ENCODE data around the gene PIK3R4. TPM values are rescaled to one million over a fixed set of nuclear protein-coding genes. Genes with fewer than 3 reads are reported as not detected.
A peak's percentile ranks its signal among the peaks of the same experiment; 100 is the strongest.

Gene PIK3R4
- total and polyA plus RNA-seq, 5 donors from 2014 or later = 18.1 to 30.1 (median 20.2) TPM

- Histone ChIP-seq H3K27me3 (ENCODE audit: control insufficient read depth, insufficient read depth, low read length) (peaks cover 3% of the 10 kb centered on the region), H3K4me1 (ENCODE audit: control insufficient read depth, insufficient read depth, low read length, poor library complexity, severe bottlenecking) (no peaks in the 10 kb centered on the region), H3K27ac (ENCODE audit: insufficient read depth, low read length, poor library complexity, severe bottlenecking) (no peak overlapping the region), H3K9me3 (ENCODE audit: control insufficient read depth in 2 of 2, low read length in 2 of 2) (no peaks in the 10 kb centered on the region), H3K4me3 (ENCODE audit: low read depth, low read length) (no peak overlapping the region), H3K36me3 (ENCODE audit: control insufficient read depth, insufficient read depth, low read length) (no peaks in the 10 kb centered on the region)
- no peak overlapping the region for H3K27ac Mint-ChIP-seq
- no peaks in the 10 kb centered on the region for H3K9me3 Mint-ChIP-seq
- H3K27me3 Mint-ChIP-seq = peaks cover 32% of the 10 kb centered on the region
- no peaks in the 10 kb centered on the region for H3K4me1 Mint-ChIP-seq
- DNase-seq (no peak), ATAC-seq (ENCODE audit: low read depth in 2 of 2) (no peak)
- no peak overlapping the region for H3K4me3 Mint-ChIP-seq
- no peaks in the 10 kb centered on the region for H3K36me3 Mint-ChIP-seq
Observed at GRCh38 chr3:130779486-130779885, 32.9 kb upstream of the PIK3R4 start.

GRCh38 chr3:130779031-130779430 is 32.4 kb upstream of the PIK3R4 start:
- DNase-seq = no peak
- no peaks in the 10 kb centered on the region for H3K9me3 Mint-ChIP-seq

GRCh38 chr3:130773366-130773765 is 26.7 kb upstream of the PIK3R4 start:
- Histone ChIP-seq H3K27me3 (ENCODE audit: control insufficient read depth, insufficient read depth, low read length) (peaks cover 7% of the 10 kb centered on the region), H3K27ac (ENCODE audit: insufficient read depth, low read length, poor library complexity, severe bottlenecking) (no peak overlapping the region), H3K36me3 (ENCODE audit: control insufficient read depth, insufficient read depth, low read length) (no peaks in the 10 kb centered on the region), H3K4me1 (ENCODE audit: control insufficient read depth, insufficient read depth, low read length, poor library complexity, severe bottlenecking) (no peaks in the 10 kb centered on the region), H3K4me3 (ENCODE audit: low read depth, low read length) (no peak overlapping the region), H3K9me3 (ENCODE audit: control insufficient read depth in 2 of 2, low read length in 2 of 2) (no peaks in the 10 kb centered on the region)
- Mint-ChIP-seq H3K4me1 (no peaks in the 10 kb centered on the region), H3K36me3 (no peaks in the 10 kb centered on the region), H3K4me3 (no peak overlapping the region), H3K9me3 (peaks cover 0 to 4% (median 0%) of the 10 kb centered on the region in 7 donors), H3K27ac (no peak overlapping the region), H3K27me3 (peaks cover 28% of the 10 kb centered on the region)
- ATAC-seq (ENCODE audit: low read depth in 2 of 2) (no peak), DNase-seq (no peak)

More at GRCh38 chr3:130779031-130779430, 32.4 kb upstream of the PIK3R4 start:
- H3K9me3 ChIP-seq (ENCODE audit: control insufficient read depth in 2 of 2, low read length in 2 of 2) = no peaks in the 10 kb centered on the region
- peaks cover 37% of the 10 kb centered on the region for H3K27me3 Mint-ChIP-seq
- H3K4me3 Mint-ChIP-seq = no peak overlapping the region
- no peaks in the 10 kb centered on the region for H3K36me3 Mint-ChIP-seq
- peaks cover 3% of the 10 kb centered on the region for H3K27me3 ChIP-seq (ENCODE audit: control insufficient read depth, insufficient read depth, low read length)
- H3K4me1 ChIP-seq (ENCODE audit: control insufficient read depth, insufficient read depth, low read length, poor library complexity, severe bottlenecking) = no peaks in the 10 kb centered on the region
- H3K4me3 ChIP-seq (ENCODE audit: low read depth, low read length) = no peak overlapping the region
- no peak overlapping the region for H3K27ac Mint-ChIP-seq
- no peaks in the 10 kb centered on the region for H3K4me1 Mint-ChIP-seq
- no peaks in the 10 kb centered on the region for H3K36me3 ChIP-seq (ENCODE audit: control insufficient read depth, insufficient read depth, low read length)
- ATAC-seq (ENCODE audit: low read depth in 2 of 2) = no peak
- H3K27ac ChIP-seq (ENCODE audit: insufficient read depth, low read length, poor library complexity, severe bottlenecking) = no peak overlapping the region

GRCh38 chr3:130772129-130772528 is 25.5 kb upstream of the PIK3R4 start:
- DNase-seq (no peak), ATAC-seq (ENCODE audit: low read depth in 2 of 2) (no peak)
- peaks cover 0 to 4% (median 0%) of the 10 kb centered on the region in 7 donors for H3K9me3 Mint-ChIP-seq
- Histone ChIP-seq H3K27me3 (ENCODE audit: control insufficient read depth, insufficient read depth, low read length) (peaks cover 7% of the 10 kb centered on the region), H3K27ac (ENCODE audit: insufficient read depth, low read length, poor library complexity, severe bottlenecking) (no peak overlapping the region), H3K9me3 (ENCODE audit: control insufficient read depth in 2 of 2, low read length in 2 of 2) (no peaks in the 10 kb centered on the region), H3K4me3 (ENCODE audit: low read depth, low read length) (no peak overlapping the region), H3K4me1 (ENCODE audit: control insufficient read depth, insufficient read depth, low read length, poor library complexity, severe bottlenecking) (no peaks in the 10 kb centered on the region), H3K36me3 (ENCODE audit: control insufficient read depth, insufficient read depth, low read length) (no peaks in the 10 kb centered on the region)
- H3K4me3 Mint-ChIP-seq = no peak overlapping the region
- no peaks in the 10 kb centered on the region for H3K4me1 Mint-ChIP-seq
- no peak overlapping the region for H3K27ac Mint-ChIP-seq
- H3K36me3 Mint-ChIP-seq = no peaks in the 10 kb centered on the region
- peaks cover 28% of the 10 kb centered on the region for H3K27me3 Mint-ChIP-seq

GRCh38 chr3:130770644-130771043 is 24.0 kb upstream of the PIK3R4 start:
- ATAC-seq (ENCODE audit: low read depth in 2 of 2) (no peak), DNase-seq (no peak)
- Histone ChIP-seq H3K9me3 (ENCODE audit: control insufficient read depth in 2 of 2, low read length in 2 of 2) (no peaks in the 10 kb centered on the region), H3K27ac (ENCODE audit: insufficient read depth, low read length, poor library complexity, severe bottlenecking) (no peak overlapping the region), H3K36me3 (ENCODE audit: control insufficient read depth, insufficient read depth, low read length) (no peaks in the 10 kb centered on the region), H3K4me3 (ENCODE audit: low read depth, low read length) (no peak overlapping the region), H3K27me3 (ENCODE audit: control insufficient read depth, insufficient read depth, low read length) (peaks cover 7% of the 10 kb centered on the region), H3K4me1 (ENCODE audit: control insufficient read depth, insufficient read depth, low read length, poor library complexity, severe bottlenecking) (no peaks in the 10 kb centered on the region)
- H3K27me3 Mint-ChIP-seq = peaks cover 16% of the 10 kb centered on the region
- H3K36me3 Mint-ChIP-seq = no peaks in the 10 kb centered on the region
- H3K9me3 Mint-ChIP-seq = peaks cover 0 to 4% (median 0%) of the 10 kb centered on the region in 7 donors
- H3K4me3 Mint-ChIP-seq = no peak overlapping the region
- H3K4me1 Mint-ChIP-seq = no peaks in the 10 kb centered on the region
- H3K27ac Mint-ChIP-seq = no peak overlapping the region

- H3K9me3 Mint-ChIP-seq = no peaks in the 10 kb centered on the region
- H3K9me3 ChIP-seq (ENCODE audit: control insufficient read depth in 2 of 2, low read length in 2 of 2) = no peaks in the 10 kb centered on the region
- no peak overlapping the region for H3K27ac ChIP-seq (ENCODE audit: insufficient read depth, low read length, poor library complexity, severe bottlenecking)
- no peak overlapping the region for H3K27ac Mint-ChIP-seq
- peaks cover 0 to 7% (median 2%) of the 10 kb centered on the region in 4 donors for H3K4me1 Mint-ChIP-seq
- no peaks in the 10 kb centered on the region for H3K36me3 Mint-ChIP-seq
- no peak overlapping the region for H3K4me3 ChIP-seq (ENCODE audit: low read depth, low read length)
- no peaks in the 10 kb centered on the region for H3K4me1 ChIP-seq (ENCODE audit: control insufficient read depth, insufficient read depth, low read length, poor library complexity, severe bottlenecking)
- DNase-seq (no peak), ATAC-seq (ENCODE audit: low read depth in 2 of 2) (no peak)
- H3K4me3 Mint-ChIP-seq = no peak overlapping the region
- H3K27me3 ChIP-seq (ENCODE audit: control insufficient read depth, insufficient read depth, low read length) = peaks cover 9% of the 10 kb centered on the region
- no peaks in the 10 kb centered on the region for H3K36me3 ChIP-seq (ENCODE audit: control insufficient read depth, insufficient read depth, low read length)
- H3K27me3 Mint-ChIP-seq = peaks cover 16% of the 10 kb centered on the region
Observed at GRCh38 chr3:130761730-130762311, 15.2 kb upstream of the PIK3R4 start.

- H3K9me3 ChIP-seq (ENCODE audit: control insufficient read depth in 2 of 2, low read length in 2 of 2) = no peaks in the 10 kb centered on the region
- Mint-ChIP-seq H3K9me3 (no peaks in the 10 kb centered on the region), H3K4me1 (peaks cover 0 to 7% (median 2%) of the 10 kb centered on the region in 4 donors), H3K27me3 (peaks cover 16% of the 10 kb centered on the region), H3K4me3 (no peak overlapping the region), H3K27ac (no peak overlapping the region), H3K36me3 (no peaks in the 10 kb centered on the region)
- H3K36me3 ChIP-seq (ENCODE audit: control insufficient read depth, insufficient read depth, low read length) = no peaks in the 10 kb centered on the region
- H3K27me3 ChIP-seq (ENCODE audit: control insufficient read depth, insufficient read depth, low read length) = peaks cover 9% of the 10 kb centered on the region
- no peak overlapping the region for H3K27ac ChIP-seq (ENCODE audit: insufficient read depth, low read length, poor library complexity, severe bottlenecking)
- ATAC-seq (ENCODE audit: low read depth in 2 of 2) = no peak
- H3K4me1 ChIP-seq (ENCODE audit: control insufficient read depth, insufficient read depth, low read length, poor library complexity, severe bottlenecking) = no peaks in the 10 kb centered on the region
- no peak overlapping the region for H3K4me3 ChIP-seq (ENCODE audit: low read depth, low read length)
- DNase-seq = no peak
Observed at GRCh38 chr3:130760922-130761321, 14.3 kb upstream of the PIK3R4 start.

- DNase-seq (peak; percentile 23 to 77 (median 63)), ATAC-seq (ENCODE audit: low read depth in 2 of 2) (peak; percentile 68 to 81)
- Histone ChIP-seq H3K27me3 (ENCODE audit: control insufficient read depth, insufficient read depth, low read length) (peaks cover 9% of the 10 kb centered on the region), H3K4me1 (ENCODE audit: control insufficient read depth, insufficient read depth, low read length, poor library complexity, severe bottlenecking) (no peaks in the 10 kb centered on the region), H3K36me3 (ENCODE audit: control insufficient read depth, insufficient read depth, low read length) (no peaks in the 10 kb centered on the region), H3K4me3 (ENCODE audit: low read depth, low read length) (no peak overlapping the region), H3K27ac (ENCODE audit: insufficient read depth, low read length, poor library complexity, severe bottlenecking) (no peak overlapping the region), H3K9me3 (ENCODE audit: control insufficient read depth in 2 of 2, low read length in 2 of 2) (no peaks in the 10 kb centered on the region)
- Mint-ChIP-seq H3K4me1 (peaks cover 0 to 7% (median 2%) of the 10 kb centered on the region in 4 donors), H3K27ac (no peak overlapping the region), H3K4me3 (no peak overlapping the region), H3K36me3 (no peaks in the 10 kb centered on the region), H3K27me3 (peaks cover 10% of the 10 kb centered on the region), H3K9me3 (no peaks in the 10 kb centered on the region)
Observed at GRCh38 chr3:130759692-130760338, 13.2 kb upstream of the PIK3R4 start.

Data from CD4-positive, CD25-positive, alpha-beta regulatory T cell (primary cell).